Stomach (tissue), 9 donors: ENCODE measurements around the gene LRRC37A2. TPM values are rescaled to one million over a fixed set of nuclear protein-coding genes. Genes with fewer than 3 reads are reported as not detected.
"Not testable (repeated sequence)": the region's sequence is repeated elsewhere in the genome, so short reads cannot be mapped to it uniquely, and the experiment has no call there.

Experiments used
- DNase-seq, 2 donors: peaks; one replicate each; pipeline versions ENCODE4 v3.0.0 to v3.0.0-alpha.2; 2013 to 2019
- H3K27ac ChIP-seq, 5 donors: fragments of 200-600 bp in 4 of 5; sonication (generic) in 4 of 5; one replicate each; pipeline ENCODE4 v1.5.1; 2013 to 2019; ENCODE audit warnings: mild to moderate bottlenecking in 1 of 5, moderate library complexity in 1 of 5
- H3K27me3 ChIP-seq, 3 donors: fragments of 200-600 bp; sonication (generic); one replicate each; pipeline ENCODE4 v1.5.1; 2017 to 2019; ENCODE audit warnings: mixed run types in 1 of 3
- H3K36me3 ChIP-seq, 4 donors: fragments of 200-600 bp; sonication (generic); 1 replicate in 3 of 4; 2 replicates in 1 of 4; pipeline ENCODE4 v1.5.1; 2016 to 2019
- H3K4me1 ChIP-seq, 4 donors: fragments of 200-600 bp; sonication (generic); one replicate each; pipeline ENCODE4 v1.5.1; 2016 to 2019
- H3K4me3 ChIP-seq, 4 donors: fragments of 200-600 bp; sonication (generic) in 3 of 4; one replicate each; pipeline ENCODE4 v1.5.1; 2016 to 2019; ENCODE audit warnings: mild to moderate bottlenecking in 1 of 4
- H3K9me3 ChIP-seq, 4 donors: fragments of 200-600 bp; sonication (generic); one replicate each; pipeline ENCODE4 v1.5.1; 2016 to 2019
- WGBS, 5 donors: extraction: QIAGEN DNeasy Blood & Tissue Kit in 3 of 5; methylation state at CpG; one replicate each; pipeline versions ENCODE4 v1.1.5 to v1.1.7; 2013 to 2018; 5-methylcytosine and 5-hydroxymethylcytosine counted together
- intact Hi-C: fragments of 100-400 bp; cut with DNase I; formaldehyde crosslinking; loops from one replicate; pipeline ENCODE4 v1.15.1; 2023; ENCODE audit warnings: low total_unique reads
- polyA plus RNA-seq, 3 donors: library from polyadenylated mRNA; stranded (reverse); fragments of 200-250 nt; gene quantifications; one replicate each; pipeline ENCODE4 v1.2.3, GENCODE V29; 2013
- small RNA-seq, 4 donors: library from RNA; depleted of rRNA; stranded (forward); fragments of <200 nt; gene quantifications; one replicate each; pipeline ENCODE3, GENCODE V24; 2016
- total RNA-seq, 5 donors: library from RNA; depleted of rRNA; stranded (reverse); fragments of >200 nt; gene quantifications; one replicate each; pipeline versions ENCODE4 v1.1.0 to v1.2.3, GENCODE V29; 2014 to 2016
- donor health status: healthy with polysubstance abuse.
- donor health status: Bipolar disorder and iron deficiency.
- donor health status: healthy.

Gene LRRC37A2
- total and polyA plus RNA-seq, 8 donors = 1.4 to 102 (median 6.7) TPM

DNA sequence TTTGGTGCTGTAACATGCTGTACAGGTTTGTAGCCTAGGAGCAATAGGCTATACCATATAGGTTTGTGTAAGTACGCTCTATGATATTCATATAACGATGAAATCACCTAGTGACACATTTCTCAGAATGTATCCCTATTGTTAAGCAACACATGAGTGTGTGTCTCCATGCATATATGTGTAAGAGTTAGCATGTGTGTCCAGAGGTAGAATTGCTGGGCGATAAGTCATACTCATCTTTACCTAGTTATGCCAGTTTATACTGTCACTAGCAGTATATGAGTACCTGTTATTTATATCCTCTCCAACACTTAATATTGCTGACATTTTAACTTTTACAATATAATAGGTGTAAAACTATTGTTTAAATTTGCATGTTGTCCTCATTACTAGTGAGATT, 88.5 kb downstream of the LRRC37A2 start:
- H3K27me3 ChIP-seq, H3K4me3 ChIP-seq, DNase-seq, H3K27ac ChIP-seq, H3K4me1 ChIP-seq, H3K9me3 ChIP-seq, intact Hi-C loops, H3K36me3 ChIP-seq: not testable (repeated sequence)
- no CpG with 5 or more reads among the region's 3 CpGs for WGBS, 5 donors

DNA sequence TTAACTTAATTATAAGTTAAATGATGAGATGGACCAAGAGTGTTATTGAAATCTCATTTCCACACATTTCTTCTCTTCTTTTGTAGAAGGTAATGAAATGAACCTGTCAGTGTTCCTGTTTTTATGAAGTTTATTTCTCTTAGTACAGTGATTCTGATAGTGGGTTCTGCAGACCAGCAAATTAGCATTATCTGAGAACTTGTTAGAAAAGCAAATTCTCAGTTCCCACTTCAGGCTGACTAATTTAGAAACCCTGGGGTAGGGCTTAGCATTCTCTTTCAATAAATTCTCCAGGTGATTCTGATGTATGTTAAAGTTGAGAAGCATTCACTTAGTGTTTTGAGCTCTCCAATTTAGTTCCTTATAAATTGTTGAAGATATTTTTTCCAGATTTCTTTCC, 90.9 kb downstream of the LRRC37A2 start:
- H3K27ac ChIP-seq, DNase-seq, H3K36me3 ChIP-seq, H3K4me1 ChIP-seq, H3K9me3 ChIP-seq, intact Hi-C loops, H3K27me3 ChIP-seq, H3K4me3 ChIP-seq: not testable (repeated sequence)

Small RNA genes lying within 50 kb of the gene (small RNA-seq; reads per million reads assigned to genes)
- gene RN7SL199P = 0 reads per million in 4 donors

Other genes starting within 250 kb of the LRRC37A2 start
- 1 to 10 TPM in 3 of 5 donors, not detected in 2; 1.0 to 3.3 (median 2.7) TPM for gene LRRC37A, start 217.3 kb upstream of the LRRC37A2 start, total RNA-seq
- gene LRRC37A, start 217.3 kb upstream of the LRRC37A2 start, polyA plus RNA-seq = under 1 TPM; 0.68 to 0.98 (median 0.76) TPM
- 100 to 1,000 TPM in 1 of 5 donors, 10 to 100 TPM in 2, 1 to 10 TPM in 1, under 1 TPM in 1; 0.58 to 194 (median 15.6) TPM for gene ARL17B, start 150.7 kb upstream of the LRRC37A2 start, total RNA-seq
- 10 to 100 TPM in 1 of 3 donors, 1 to 10 TPM in 2; 6.3 to 11.9 (median 8.8) TPM for gene ARL17B, start 150.7 kb upstream of the LRRC37A2 start, polyA plus RNA-seq
- gene ARL17A, start 67.2 kb downstream of the LRRC37A2 start, total RNA-seq = 10 to 100 TPM in 4 of 5 donors, 1 to 10 TPM in 1; 4.9 to 27.2 (median 16.3) TPM
- 1 to 10 TPM; 1.8 to 5.5 (median 2.6) TPM for gene ARL17A, start 67.2 kb downstream of the LRRC37A2 start, polyA plus RNA-seq
- 10 to 100 TPM in 4 of 5 donors, 1 to 10 TPM in 1; 7.0 to 75.2 (median 29.5) TPM for gene NSF, start 78.2 kb downstream of the LRRC37A2 start, total RNA-seq
- 10 to 100 TPM in 2 of 3 donors, 1 to 10 TPM in 1; 7.6 to 18.0 (median 14.6) TPM for gene NSF, start 78.2 kb downstream of the LRRC37A2 start, polyA plus RNA-seq